SKM-1 treated with dmso at 0.1 percent for 144 hours (cell line): ENCODE data around the gene TENT5A.

Experiments used
- DNase-seq: peaks from one replicate; lab custom pipeline; 2025; ENCODE audit not compliant: unreplicated experiment; lab: John Stamatoyannopoulos, UW

The TENT5A gene

GRCh38 chr6:81772741-81773140 is 20.3 kb upstream of the TENT5A start:
- DNase-seq, result peak; percentile 67

DNA sequence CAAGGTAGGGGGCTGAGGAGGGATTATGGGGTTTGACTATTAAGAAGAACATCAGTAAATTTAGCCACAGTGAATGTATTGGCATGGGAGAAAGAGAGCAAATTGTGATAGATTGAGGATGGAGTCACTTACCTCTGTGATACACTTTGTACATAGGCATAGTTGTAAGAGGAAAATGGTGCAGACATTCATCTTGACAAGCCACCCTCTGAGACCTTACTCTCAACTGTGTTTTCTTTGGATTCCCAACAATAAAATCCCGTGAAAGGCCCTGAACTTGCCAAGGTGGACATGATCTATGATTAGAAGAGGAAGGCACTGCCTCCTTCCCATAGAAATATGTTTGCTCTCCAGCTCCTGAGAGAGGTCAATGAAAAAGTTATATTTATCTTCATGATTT is 18.6 kb upstream of the TENT5A start:
- DNase-seq, result no peak

- no peak for DNase-seq
These were observed 17.9 kb upstream of the TENT5A start for GRCh38 chr6:81770381-81770780.

- DNase-seq, result no peak
These were observed 17.3 kb upstream of the TENT5A start for GRCh38 chr6:81769824-81770223.

DNA sequence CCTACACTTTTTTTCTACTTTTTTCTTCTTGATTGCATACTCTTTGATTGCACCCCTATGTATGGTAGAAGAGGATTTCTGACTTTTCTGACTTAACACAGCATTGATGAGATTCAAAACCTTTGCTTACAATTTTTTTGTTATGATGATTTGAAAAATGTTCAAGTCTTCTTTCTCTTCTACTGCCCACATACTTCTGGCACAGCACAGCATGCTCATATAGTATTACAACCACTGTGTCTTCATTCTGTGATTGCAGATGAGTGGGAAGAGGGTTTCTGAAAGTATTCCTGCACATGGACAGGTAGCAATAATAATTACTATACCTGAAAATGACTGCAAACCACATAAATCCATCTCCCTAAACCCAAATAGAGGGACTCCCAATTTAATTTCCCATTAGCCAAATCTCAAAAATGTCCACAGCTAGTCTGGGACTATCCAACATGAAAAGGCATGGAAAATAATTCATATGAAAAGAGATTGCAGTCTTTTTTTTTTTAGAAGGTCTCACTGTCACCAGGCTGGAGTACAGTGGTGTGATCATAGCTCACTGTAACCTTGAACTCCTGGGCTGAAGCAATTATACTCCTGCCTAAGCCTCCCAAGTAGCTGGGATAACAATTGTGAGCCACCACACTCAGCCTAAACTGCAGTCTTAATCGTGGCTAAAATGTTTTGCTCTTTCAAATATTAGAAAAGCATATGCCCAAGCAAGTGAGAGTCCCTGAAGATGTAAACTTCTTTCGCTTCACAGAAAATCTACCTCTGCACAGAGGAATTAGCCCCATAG is 15.9 kb upstream of the TENT5A start:
- no peak for DNase-seq

DNA sequence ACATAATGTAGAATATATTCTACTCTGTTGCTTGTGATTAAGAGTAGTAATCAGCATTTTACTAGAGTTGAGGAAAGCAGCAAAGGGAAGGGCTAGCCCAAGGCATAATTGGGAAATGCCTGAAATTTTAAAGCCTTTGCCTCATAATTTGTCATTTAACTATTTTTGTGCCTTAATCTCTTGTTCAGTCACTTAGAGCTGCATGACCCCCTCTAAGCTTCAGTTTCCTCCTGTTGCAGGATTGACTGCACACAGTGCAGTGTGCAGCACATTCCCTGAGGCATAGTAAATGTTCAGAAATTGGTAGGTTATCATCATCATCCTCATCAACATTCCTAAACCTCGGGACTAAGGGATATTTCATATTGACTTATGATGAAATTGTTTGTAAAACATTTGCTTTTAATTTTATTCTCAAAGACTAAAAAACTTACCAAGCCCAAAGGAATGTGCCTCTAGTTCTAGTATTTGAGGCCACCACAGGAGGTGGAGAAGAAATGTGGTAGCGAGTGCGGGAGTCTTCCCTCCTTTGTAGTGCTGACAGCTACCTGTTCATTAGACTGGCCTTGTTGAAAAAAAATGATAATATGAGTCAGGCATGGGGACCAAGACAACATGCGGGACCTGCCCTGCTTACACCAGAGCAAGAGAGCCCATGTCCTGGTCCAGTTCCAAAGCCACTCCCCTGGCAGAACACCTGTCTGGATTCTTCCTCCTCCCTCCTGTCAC is 14.8 kb upstream of the TENT5A start:
- no peak for DNase-seq

DNA sequence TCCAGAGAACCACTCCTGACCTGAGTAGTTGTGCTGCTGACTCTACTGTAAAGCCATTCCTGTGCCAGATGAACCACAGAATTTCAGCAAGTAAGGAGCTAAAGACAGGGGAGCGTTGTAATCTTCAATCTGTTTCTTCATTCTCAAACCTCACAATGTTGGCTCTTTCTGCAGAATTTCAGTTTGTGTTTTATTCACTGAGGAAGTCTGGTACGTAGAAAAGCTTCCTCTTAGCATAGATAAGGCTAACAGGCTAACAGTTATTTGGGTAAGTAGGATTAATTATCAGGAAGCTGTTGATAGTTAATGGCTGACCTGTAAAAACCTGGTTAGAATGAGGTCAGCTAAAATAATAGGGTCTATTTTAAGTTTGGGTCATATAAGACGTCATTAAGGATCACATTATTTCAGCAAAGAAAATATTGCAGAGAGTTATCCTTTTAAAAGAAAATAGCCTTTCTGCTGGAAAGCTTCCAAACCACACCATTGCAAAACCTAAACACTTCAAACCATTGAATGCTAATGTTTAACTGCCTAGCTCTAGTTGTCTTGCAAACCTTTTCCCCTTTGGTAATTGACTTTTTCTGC is 14.1 kb upstream of the TENT5A start:
- peak; percentile 82 for DNase-seq

- no peak for DNase-seq
These were observed 12.1 kb upstream of the TENT5A start for GRCh38 chr6:81764531-81764930.

DNA sequence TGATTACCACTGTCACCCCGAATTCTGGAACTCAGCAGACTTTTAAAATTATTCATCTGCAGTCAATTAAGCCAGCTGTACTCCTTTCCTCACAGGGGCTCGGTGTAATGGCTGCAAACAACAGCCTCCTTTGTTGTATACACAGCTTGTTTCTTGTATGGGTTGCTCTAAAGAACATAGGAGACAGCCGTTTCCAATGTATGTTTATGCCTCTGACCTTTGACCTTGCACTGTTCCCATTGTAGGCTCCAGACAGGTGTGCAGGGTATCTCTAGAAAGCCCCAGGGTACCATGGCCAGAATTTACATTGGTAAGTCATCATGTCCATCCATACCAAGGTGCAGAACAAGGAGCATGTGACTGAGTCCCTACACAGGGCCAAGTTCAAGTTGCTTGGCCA is 11.5 kb upstream of the TENT5A start:
- no peak for DNase-seq

DNA sequence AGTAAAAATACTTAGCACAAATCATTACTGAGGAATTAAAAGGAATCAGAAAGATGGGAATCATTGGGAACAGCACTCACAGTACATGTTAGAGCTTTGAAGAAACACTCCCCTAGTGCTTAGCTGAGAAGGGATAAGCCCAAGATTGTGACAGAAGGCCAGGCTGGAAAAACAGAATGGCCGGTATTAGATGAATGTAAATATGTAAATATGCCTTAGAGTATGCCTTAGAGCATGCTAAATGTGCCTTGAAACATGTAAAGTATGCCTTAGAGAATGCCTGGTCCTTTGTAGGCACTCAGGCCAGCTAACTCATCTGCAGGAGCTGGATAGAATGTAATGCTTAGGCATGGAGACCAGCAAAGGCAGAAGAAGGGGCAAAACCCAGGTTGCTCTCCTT is 10.6 kb upstream of the TENT5A start:
- no peak for DNase-seq

- DNase-seq, result no peak
These were observed 10.1 kb upstream of the TENT5A start for GRCh38 chr6:81762606-81763005.

DNA sequence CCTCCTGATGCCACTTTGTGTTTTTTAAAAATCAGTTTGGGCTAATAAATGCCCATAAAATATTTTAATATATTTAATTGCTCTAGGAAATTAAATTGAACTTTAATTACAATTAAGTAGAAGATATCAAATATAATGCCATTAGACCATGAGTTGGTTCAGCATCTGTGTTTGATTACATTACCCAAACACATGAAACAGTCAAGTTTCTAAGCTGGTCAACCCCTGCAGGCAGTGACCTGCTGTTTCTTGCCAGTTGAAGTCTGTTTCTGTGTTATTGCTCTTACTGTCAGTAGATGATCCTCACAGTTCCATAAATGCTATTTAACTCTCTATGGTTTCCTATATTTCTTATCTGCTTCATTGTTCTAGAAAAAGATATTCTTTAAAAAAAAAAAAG is 9.7 kb upstream of the TENT5A start:
- DNase-seq, result no peak

DNA sequence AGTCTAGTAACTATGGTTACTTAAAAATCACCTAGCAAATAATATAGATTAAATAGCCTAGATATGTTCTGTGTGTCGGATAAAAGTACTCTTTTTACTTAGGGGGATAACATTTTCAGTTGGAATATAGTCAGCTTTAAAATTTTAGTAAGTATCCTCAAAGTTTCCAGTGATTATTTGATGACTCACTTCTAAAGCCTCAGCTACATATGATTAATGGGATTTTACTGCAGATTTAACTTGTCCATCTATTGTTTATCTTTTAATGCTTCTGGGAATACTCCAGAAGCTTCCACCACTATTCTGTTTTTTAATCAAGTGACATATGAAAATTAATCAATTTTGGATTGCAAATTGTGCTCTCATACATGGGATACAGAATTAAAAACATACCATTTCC is 8.7 kb upstream of the TENT5A start:
- no peak for DNase-seq

DNA sequence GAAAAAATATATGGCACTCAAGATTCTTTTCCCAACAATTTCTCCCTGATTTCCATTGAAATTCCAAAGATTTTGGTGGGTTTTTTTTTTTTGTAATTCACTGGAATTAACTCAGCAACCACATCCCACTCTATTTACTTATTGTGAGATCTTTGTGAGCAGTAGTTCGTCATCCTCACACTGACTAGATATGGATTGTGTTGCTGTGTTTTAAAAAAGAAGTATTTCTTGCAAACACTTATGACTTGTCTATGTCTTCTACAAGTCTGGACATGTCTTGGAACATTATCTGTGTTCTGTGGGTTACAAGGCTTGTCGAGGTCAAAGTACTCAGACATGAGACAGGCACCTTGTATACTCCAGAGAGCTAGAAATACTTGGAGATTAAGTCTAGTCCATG is 7.3 kb upstream of the TENT5A start:
- DNase-seq, result peak; percentile 32

GRCh38 chr6:81758221-81758620 is 5.7 kb upstream of the TENT5A start:
- DNase-seq, result peak; percentile 36

DNA sequence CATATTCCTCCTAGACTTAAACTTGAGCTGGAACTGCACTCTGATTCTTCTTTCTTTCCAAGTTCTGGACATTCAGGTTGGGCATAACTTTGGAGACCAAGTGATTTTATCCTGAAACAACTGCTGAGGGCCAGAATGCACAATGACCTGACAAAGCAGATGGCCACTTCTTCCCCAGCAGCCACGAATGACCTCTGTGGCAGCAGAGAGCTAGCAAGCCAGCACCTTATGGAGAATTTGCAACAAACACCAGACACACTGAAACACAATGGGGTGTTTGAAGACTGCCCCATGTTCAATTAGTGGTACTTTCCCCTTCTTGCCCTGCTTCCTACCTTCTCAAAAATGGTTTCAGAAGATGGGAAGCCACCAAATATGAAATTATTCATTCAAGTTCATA is 4.2 kb upstream of the TENT5A start:
- DNase-seq, result no peak

GRCh38 chr6:81755551-81755950 is 3.1 kb upstream of the TENT5A start:
- DNase-seq, result no peak

GRCh38 chr6:81754906-81755305 is 2.4 kb upstream of the TENT5A start:
- DNase-seq, result no peak

GRCh38 chr6:81753711-81754577 is 1.5 kb upstream of the TENT5A start:
- DNase-seq, result peak; percentile 28

GRCh38 chr6:81752921-81753710 is 635 bp upstream of the TENT5A start:
- DNase-seq, result peak; percentile 75
